Keratinocyte (primary cell): ENCODE measurements around the gene DPAGT1. TPM values are rescaled to one million over a fixed set of nuclear protein-coding genes. Genes with fewer than 3 reads are reported as not detected.

Experiments used
- DNase-seq: peaks from one replicate; pipeline ENCODE4 v3.0.0-alpha.2; 2011; ENCODE audit warnings: low read depth, missing footprints, low spot score
- FAIRE-seq: peaks from 2 replicates; lab custom pipeline; 2011; peaks lifted over from hg19 to GRCh38; lab: Jason Lieb, UNC
- H2AFZ ChIP-seq: 2 replicates; pipeline ENCODE4 v1.6.0; 2012; ENCODE audit warnings: low read length, control low read depth, inconsistent platforms; ENCODE audit not compliant: control insufficient read depth
- H3K27ac ChIP-seq: 2 replicates; pipeline ENCODE4 v1.5.1; 2011; ENCODE audit warnings: low read length; ENCODE audit not compliant: control insufficient read depth, insufficient read depth
- H3K27me3 ChIP-seq: 3 replicates; pipeline ENCODE4 v1.6.0; 2011; ENCODE audit warnings: low read length; ENCODE audit not compliant: control insufficient read depth, insufficient read depth; ENCODE audit errors: extremely low read depth
- H3K36me3 ChIP-seq, 2 experiments: 2 replicates in 1 of 2; 3 replicates in 1 of 2; pipeline ENCODE4 v1.5.1; 2011; ENCODE audit warnings: low read length in 2 of 2, mild to moderate bottlenecking in 1 of 2; ENCODE audit not compliant: control insufficient read depth in 2 of 2, insufficient read depth in 2 of 2; ENCODE audit errors: extremely low read depth in 1 of 2
- H3K4me1 ChIP-seq: 3 replicates; pipeline ENCODE4 v1.5.1; 2011; ENCODE audit warnings: low read length; ENCODE audit not compliant: control insufficient read depth, insufficient read depth; ENCODE audit errors: extremely low read depth
- H3K4me2 ChIP-seq: 3 replicates; pipeline ENCODE4 v1.6.0; 2011; ENCODE audit warnings: low read depth, low read length; ENCODE audit not compliant: control insufficient read depth, insufficient read depth; ENCODE audit errors: extremely low read depth
- H3K4me3 ChIP-seq, 3 experiments: fragments of 200-600 bp in 1 of 3; sonication (generic) in 1 of 3; 2 replicates in 2 of 3; 3 replicates in 1 of 3; pipeline ENCODE4 v1.5.1; 2011 to 2016; ENCODE audit warnings: low read length in 3 of 3, mild to moderate bottlenecking in 3 of 3, control low read depth in 2 of 3, inconsistent platforms in 1 of 3, low read depth in 1 of 3, mixed read lengths in 1 of 3, mixed run types in 1 of 3, moderate library complexity in 1 of 3; ENCODE audit not compliant: control insufficient read depth in 2 of 3, insufficient read depth in 2 of 3; ENCODE audit errors: extremely low read depth in 1 of 3
- H3K79me2 ChIP-seq: 2 replicates; pipeline ENCODE4 v1.6.0; 2012; ENCODE audit warnings: low read length; ENCODE audit not compliant: control insufficient read depth, insufficient read depth
- H3K9ac ChIP-seq: 3 replicates; pipeline ENCODE4 v1.6.0; 2011; ENCODE audit warnings: low read length; ENCODE audit not compliant: control insufficient read depth, insufficient read depth; ENCODE audit errors: extremely low read depth
- H3K9me1 ChIP-seq: 3 replicates; pipeline ENCODE4 v1.6.0; 2011; ENCODE audit warnings: low read length; ENCODE audit not compliant: control insufficient read depth, insufficient read depth; ENCODE audit errors: extremely low read depth
- H3K9me3 ChIP-seq: 2 replicates; pipeline ENCODE4 v1.5.1; 2012; ENCODE audit warnings: low read depth, low read length; ENCODE audit not compliant: control insufficient read depth
- H4K20me1 ChIP-seq: 3 replicates; pipeline ENCODE4 v1.6.0; 2011; ENCODE audit warnings: low read length; ENCODE audit not compliant: control insufficient read depth, insufficient read depth; ENCODE audit errors: extremely low read depth
- EZH2 ChIP-seq: IDR thresholded peaks from one replicate; pipeline ENCODE4 v1.6.1; 2012; ENCODE audit warnings: inconsistent platforms, mild to moderate bottlenecking, low read length, moderate library complexity
- dilution Hi-C: fragments of 300-500 bp; cut with MboI; formaldehyde crosslinking; loops from one replicate; pipeline ENCODE4 v1.7.0; 2020; ENCODE audit warnings: low sequenced_read_pairs; ENCODE audit not compliant: extremely low pct_ligation_motif_present
- polyA plus RNA-seq, 5 experiments: library from polyadenylated mRNA; depleted of rRNA in 3 of 5; stranded (reverse) in 3 of 5; stranded (forward) in 1 of 5; unstranded in 1 of 5; fragments of >200 nt; gene quantifications; 1 replicate in 1 of 5; 2 replicates in 3 of 5; 3 replicates in 1 of 5; pipeline versions ENCODE4 v1.2.1 to v1.2.3, GENCODE V29; 2011 to 2012; ENCODE audit warnings: missing spikeins in 2 of 5, low read depth in 1 of 5, low replicate concordance in 1 of 5
- TF ChIP-seq, protein P1 (sequence below), 3 experiments: IDR thresholded peaks in 1 of 3; conservative IDR thresholded peaks in 1 of 3; optimal IDR thresholded peaks in 1 of 3; 2 replicates in 2 of 3; 3 replicates in 1 of 3; pipeline versions ENCODE3 to v1.5.1; 2011; ENCODE audit warnings: low read length in 3 of 3, mild to moderate bottlenecking in 3 of 3, moderate library complexity in 2 of 3, control low read depth in 1 of 3, inconsistent platforms in 1 of 3; ENCODE audit not compliant: insufficient read depth in 2 of 3; ENCODE audit errors: extremely low read depth in 1 of 3

Gene DPAGT1
- polyA plus RNA-seq, 1 donor (not counting 4 experiments of a cell fraction or from before 2014, with no cell fraction given) = 59.7 TPM

GRCh38 chr11:119118227-119118626 lies 16.6 kb upstream of the DPAGT1 start:
- Histone ChIP-seq H3K9me3 (no peaks in the 10 kb centered on the region), H3K27me3 (no peaks in the 10 kb centered on the region), H3K79me2 (peaks cover 17% of the 10 kb centered on the region), H3K4me3 (no peak overlapping the region), H4K20me1 (no peaks in the 10 kb centered on the region), H3K4me1 (peaks cover 16% of the 10 kb centered on the region), H3K9ac (no peak overlapping the region), H3K9me1 (no peaks in the 10 kb centered on the region), H3K36me3 (peaks cover 2 to 10% of the 10 kb centered on the region in 2 experiments), H3K27ac (no peak overlapping the region), H3K4me2 (no peak overlapping the region), H2AFZ (no peak overlapping the region)
- dilution Hi-C loops = no loop called here
- FAIRE-seq (no peak), DNase-seq (no peak)
- TF ChIP-seq, protein P1, sequence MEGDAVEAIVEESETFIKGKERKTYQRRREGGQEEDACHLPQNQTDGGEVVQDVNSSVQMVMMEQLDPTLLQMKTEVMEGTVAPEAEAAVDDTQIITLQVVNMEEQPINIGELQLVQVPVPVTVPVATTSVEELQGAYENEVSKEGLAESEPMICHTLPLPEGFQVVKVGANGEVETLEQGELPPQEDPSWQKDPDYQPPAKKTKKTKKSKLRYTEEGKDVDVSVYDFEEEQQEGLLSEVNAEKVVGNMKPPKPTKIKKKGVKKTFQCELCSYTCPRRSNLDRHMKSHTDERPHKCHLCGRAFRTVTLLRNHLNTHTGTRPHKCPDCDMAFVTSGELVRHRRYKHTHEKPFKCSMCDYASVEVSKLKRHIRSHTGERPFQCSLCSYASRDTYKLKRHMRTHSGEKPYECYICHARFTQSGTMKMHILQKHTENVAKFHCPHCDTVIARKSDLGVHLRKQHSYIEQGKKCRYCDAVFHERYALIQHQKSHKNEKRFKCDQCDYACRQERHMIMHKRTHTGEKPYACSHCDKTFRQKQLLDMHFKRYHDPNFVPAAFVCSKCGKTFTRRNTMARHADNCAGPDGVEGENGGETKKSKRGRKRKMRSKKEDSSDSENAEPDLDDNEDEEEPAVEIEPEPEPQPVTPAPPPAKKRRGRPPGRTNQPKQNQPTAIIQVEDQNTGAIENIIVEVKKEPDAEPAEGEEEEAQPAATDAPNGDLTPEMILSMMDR (optimal IDR thresholded peaks at IDR 0.05 in 1 of 3, IDR thresholded peaks at IDR 0.05 in 1 of 3, conservative IDR thresholded peaks at IDR 0.05 in 1 of 3; ENCODE audit: extremely low read depth in 1 of 3, insufficient read depth in 2 of 3, low read length in 3 of 3) = no peak
- TF ChIP-seq EZH2 = no peak

- Histone ChIP-seq H2AFZ (no peak overlapping the region), H3K4me2 (no peak overlapping the region), H3K9me1 (no peaks in the 10 kb centered on the region), H3K79me2 (peaks cover 6% of the 10 kb centered on the region), H4K20me1 (no peaks in the 10 kb centered on the region), H3K9ac (no peak overlapping the region), H3K9me3 (no peaks in the 10 kb centered on the region), H3K4me3 (no peak overlapping the region), H3K27ac (no peak overlapping the region), H3K27me3 (no peaks in the 10 kb centered on the region), H3K36me3 (peaks cover 4 to 11% of the 10 kb centered on the region in 2 experiments), H3K4me1 (peaks cover 14% of the 10 kb centered on the region)
- TF ChIP-seq EZH2 = no peak
- TF ChIP-seq, protein P1 (optimal IDR thresholded peaks at IDR 0.05 in 1 of 3, IDR thresholded peaks at IDR 0.05 in 1 of 3, conservative IDR thresholded peaks at IDR 0.05 in 1 of 3; ENCODE audit: extremely low read depth in 1 of 3, insufficient read depth in 2 of 3, low read length in 3 of 3) = no peak
- no peak for DNase-seq
- no peak for FAIRE-seq
- dilution Hi-C loops = no loop called here
These were observed 15.5 kb upstream of the DPAGT1 start for GRCh38 chr11:119117004-119117706.
